H9 (cell line): Measurements from ENCODE around the gene CCNG1. TPM values are rescaled to one million over a fixed set of nuclear protein-coding genes. Genes with fewer than 3 reads are reported as not detected.
A peak's percentile ranks its signal among the peaks of the same experiment; 100 is the strongest.

Experiments used
- DNase-seq: peaks from one replicate; pipeline ENCODE4 v3.0.0-alpha.2; 2017
- H2AFZ ChIP-seq: one replicate; pipeline ENCODE4 v1.6.1; 2013; ENCODE audit warnings: mild to moderate bottlenecking, low read length, control low read depth, moderate library complexity
- H2AK5ac ChIP-seq: 2 replicates; pipeline ENCODE4 v1.6.1; 2013; ENCODE audit warnings: low read length, control low read depth, mixed read lengths; ENCODE audit not compliant: insufficient read length
- H2BK120ac ChIP-seq: one replicate; pipeline ENCODE4 v1.6.1; 2013; ENCODE audit warnings: low read depth, mild to moderate bottlenecking, low read length, control low read depth, inconsistent platforms; ENCODE audit not compliant: poor library complexity, severe bottlenecking
- H2BK12ac ChIP-seq: 2 replicates; pipeline ENCODE4 v1.6.1; 2013; ENCODE audit warnings: low read length, control low read depth, mixed read lengths, low read depth; ENCODE audit not compliant: insufficient read length
- H2BK15ac ChIP-seq: 2 replicates; pipeline ENCODE4 v1.6.1; 2013; ENCODE audit warnings: low read depth, low read length, control low read depth
- H2BK20ac ChIP-seq: one replicate; pipeline ENCODE4 v1.6.1; 2013; ENCODE audit warnings: low read depth, mild to moderate bottlenecking, low read length, control low read depth, inconsistent platforms; ENCODE audit not compliant: poor library complexity, severe bottlenecking
- H2BK5ac ChIP-seq: 2 replicates; pipeline ENCODE4 v1.6.1; 2013; ENCODE audit warnings: low read length, control low read depth, mixed read lengths; ENCODE audit not compliant: insufficient read length
- H3K14ac ChIP-seq: 2 replicates; pipeline ENCODE4 v1.6.1; 2013; ENCODE audit warnings: low read length, control low read depth; ENCODE audit not compliant: insufficient read depth
- H3K18ac ChIP-seq: 2 replicates; pipeline ENCODE4 v1.6.1; 2013; ENCODE audit warnings: low read depth, mild to moderate bottlenecking, mixed read lengths, low read length, control low read depth; ENCODE audit not compliant: insufficient read length
- H3K23ac ChIP-seq: 2 replicates; pipeline ENCODE4 v1.6.1; 2013; ENCODE audit warnings: low read length, control low read depth, mixed read lengths, low read depth; ENCODE audit not compliant: insufficient read length
- H3K23me2 ChIP-seq: 2 replicates; pipeline ENCODE4 v1.6.1; 2013; ENCODE audit warnings: low read depth, mild to moderate bottlenecking, mixed read lengths, low read length, control low read depth; ENCODE audit not compliant: insufficient read length, poor library complexity, severe bottlenecking
- H3K27ac ChIP-seq: 2 replicates; pipeline ENCODE4 v1.5.1; 2013; ENCODE audit warnings: low read length, control low read depth, mixed read lengths, low read depth; ENCODE audit not compliant: insufficient read length
- H3K27me3 ChIP-seq: 2 replicates; pipeline ENCODE4 v1.6.1; 2013; ENCODE audit warnings: low read length, control low read depth, inconsistent platforms; ENCODE audit not compliant: insufficient read depth
- H3K4ac ChIP-seq: 2 replicates; pipeline ENCODE4 v1.6.1; 2013; ENCODE audit warnings: low read depth, mild to moderate bottlenecking, control low read depth, inconsistent platforms, low read length, moderate library complexity
- H3K4me1 ChIP-seq: 2 replicates; pipeline ENCODE4 v1.6.1; 2013; ENCODE audit warnings: low read length, control low read depth, inconsistent platforms; ENCODE audit not compliant: insufficient read depth
- H3K4me2 ChIP-seq: 2 replicates; pipeline ENCODE4 v1.6.1; 2013; ENCODE audit warnings: low read length, control low read depth, mixed read lengths; ENCODE audit not compliant: insufficient read length, insufficient read depth
- H3K56ac ChIP-seq: 2 replicates; pipeline ENCODE4 v1.6.1; 2013; ENCODE audit warnings: low read depth, mild to moderate bottlenecking, mixed read lengths, low read length, control low read depth; ENCODE audit not compliant: insufficient read length
- H3K79me1 ChIP-seq: 2 replicates; pipeline ENCODE4 v1.6.1; 2013; ENCODE audit warnings: low read depth, mild to moderate bottlenecking, moderate library complexity, low read length, control low read depth, inconsistent platforms; ENCODE audit not compliant: insufficient read depth, poor library complexity, severe bottlenecking
- H3K79me2 ChIP-seq: 2 replicates; pipeline ENCODE4 v1.6.1; 2013; ENCODE audit warnings: low read length, control low read depth, inconsistent platforms; ENCODE audit not compliant: insufficient read depth
- H3K9ac ChIP-seq: 2 replicates; pipeline ENCODE4 v1.6.1; 2013; ENCODE audit warnings: low read length, control low read depth, mixed read lengths; ENCODE audit not compliant: insufficient read length; ENCODE audit errors: extremely low read depth
- H3K9me3 ChIP-seq: one replicate; pipeline ENCODE4 v1.6.1; 2013; ENCODE audit warnings: low read depth, low read length, inconsistent platforms; ENCODE audit not compliant: control insufficient read depth
- H3T11ph ChIP-seq: one replicate; pipeline ENCODE4 v1.6.1; 2013; ENCODE audit warnings: mild to moderate bottlenecking, low read length, control low read depth, inconsistent platforms
- H4K20me1 ChIP-seq: one replicate; pipeline ENCODE4 v1.6.1; 2013; ENCODE audit not compliant: control insufficient read depth, insufficient read length, insufficient read depth
- H4K5ac ChIP-seq: 2 replicates; pipeline ENCODE4 v1.6.1; 2013; ENCODE audit warnings: low read depth, mild to moderate bottlenecking, mixed read lengths, low read length, control low read depth; ENCODE audit not compliant: insufficient read length
- H4K8ac ChIP-seq: replicated peaks from 2 replicates; pipeline ENCODE4 v1.6.1; 2013; ENCODE audit warnings: low read length, control low read depth, mixed read lengths, low read depth; ENCODE audit not compliant: insufficient read length
- H4K91ac ChIP-seq: 2 replicates; pipeline ENCODE4 v1.6.1; 2013; ENCODE audit warnings: low read depth, mild to moderate bottlenecking, moderate library complexity, mixed read lengths, low read length, control low read depth; ENCODE audit not compliant: insufficient read length
- H3K27ac Mint-ChIP-seq, 3 experiments: 2 replicates in 2 of 3; 3 replicates in 1 of 3; pipeline ENCODE4 v1.8.0; 2020 to 2021; ENCODE audit warnings: mixed read lengths in 3 of 3, mild to moderate bottlenecking in 1 of 3, moderate library complexity in 1 of 3
- H3K27me3 Mint-ChIP-seq: 2 replicates; pipeline ENCODE4 v1.8.0; 2021; ENCODE audit warnings: low read depth, mild to moderate bottlenecking, moderate library complexity, mixed read lengths
- H3K36me3 Mint-ChIP-seq, 3 experiments: 2 replicates in 2 of 3; 3 replicates in 1 of 3; pipeline ENCODE4 v1.8.0; 2020 to 2021; ENCODE audit warnings: low read depth in 3 of 3, mixed read lengths in 3 of 3; ENCODE audit not compliant: insufficient read depth in 1 of 3
- H3K4me1 Mint-ChIP-seq, 2 experiments: 2 replicates each; pipeline ENCODE4 v1.8.0; 2020; ENCODE audit warnings: mixed read lengths in 2 of 2
- H3K4me3 Mint-ChIP-seq, 2 experiments: 2 replicates in 1 of 2; 3 replicates in 1 of 2; pipeline ENCODE4 v1.8.0; 2020 to 2021; ENCODE audit warnings: mild to moderate bottlenecking in 2 of 2, mixed read lengths in 2 of 2, moderate library complexity in 1 of 2
- H3K9me3 Mint-ChIP-seq, 2 experiments: 2 replicates in 1 of 2; 3 replicates in 1 of 2; pipeline ENCODE4 v1.8.0; 2020; ENCODE audit warnings: mild to moderate bottlenecking in 2 of 2, mixed read lengths in 2 of 2, moderate library complexity in 1 of 2
- WGBS: extraction: QIAGEN DNeasy Blood & Tissue Kit; methylation state at CpG from one replicate; pipeline ENCODE4 v1.1.7; 2013; ENCODE audit warnings: missing lambda C conversion rate, low lambda C conversion rate, mixed read lengths; ENCODE audit not compliant: insufficient read length; ENCODE audit errors: extremely low coverage; 5-methylcytosine and 5-hydroxymethylcytosine counted together
- long read RNA-seq: library from polyadenylated mRNA; unstranded; transcript quantifications from one replicate; pipeline ENCODE4 v2.0.0, GENCODE V29; 2020
- total RNA-seq: library from RNA; stranded (reverse); gene quantifications from 2 replicates; pipeline ENCODE4 v1.2.1, GENCODE V29; 2021
- TF ChIP-seq, protein P1 (sequence below): fragments of 200-600 bp; sonication (generic); conservative IDR thresholded peaks from 3 replicates; pipeline ENCODE4 v1.8.0; 2021; ENCODE audit warnings: antibody characterized with exemption, mild to moderate bottlenecking

The CCNG1 gene, protein sequence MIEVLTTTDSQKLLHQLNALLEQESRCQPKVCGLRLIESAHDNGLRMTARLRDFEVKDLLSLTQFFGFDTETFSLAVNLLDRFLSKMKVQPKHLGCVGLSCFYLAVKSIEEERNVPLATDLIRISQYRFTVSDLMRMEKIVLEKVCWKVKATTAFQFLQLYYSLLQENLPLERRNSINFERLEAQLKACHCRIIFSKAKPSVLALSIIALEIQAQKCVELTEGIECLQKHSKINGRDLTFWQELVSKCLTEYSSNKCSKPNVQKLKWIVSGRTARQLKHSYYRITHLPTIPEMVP
- 521 and 523 TPM in 2 replicates for total RNA-seq
- long read RNA-seq, transcript CCNG1-202 (8 exons, 2,366 nt): minor isoform, 1,786 of 4,722 reads
- long read RNA-seq, transcript CCNG1-211 (6 exons, 919 nt): minor isoform, 13 of 4,722 reads
- long read RNA-seq, transcript CCNG1-201 (7 exons, 2,458 nt): major isoform, 2,578 of 4,722 reads
- long read RNA-seq, partial matches to known transcripts: 116 of 4,722 reads
- long read RNA-seq, other reads (novel, unspliced or antisense): 227 of 4,722 reads

DNA sequence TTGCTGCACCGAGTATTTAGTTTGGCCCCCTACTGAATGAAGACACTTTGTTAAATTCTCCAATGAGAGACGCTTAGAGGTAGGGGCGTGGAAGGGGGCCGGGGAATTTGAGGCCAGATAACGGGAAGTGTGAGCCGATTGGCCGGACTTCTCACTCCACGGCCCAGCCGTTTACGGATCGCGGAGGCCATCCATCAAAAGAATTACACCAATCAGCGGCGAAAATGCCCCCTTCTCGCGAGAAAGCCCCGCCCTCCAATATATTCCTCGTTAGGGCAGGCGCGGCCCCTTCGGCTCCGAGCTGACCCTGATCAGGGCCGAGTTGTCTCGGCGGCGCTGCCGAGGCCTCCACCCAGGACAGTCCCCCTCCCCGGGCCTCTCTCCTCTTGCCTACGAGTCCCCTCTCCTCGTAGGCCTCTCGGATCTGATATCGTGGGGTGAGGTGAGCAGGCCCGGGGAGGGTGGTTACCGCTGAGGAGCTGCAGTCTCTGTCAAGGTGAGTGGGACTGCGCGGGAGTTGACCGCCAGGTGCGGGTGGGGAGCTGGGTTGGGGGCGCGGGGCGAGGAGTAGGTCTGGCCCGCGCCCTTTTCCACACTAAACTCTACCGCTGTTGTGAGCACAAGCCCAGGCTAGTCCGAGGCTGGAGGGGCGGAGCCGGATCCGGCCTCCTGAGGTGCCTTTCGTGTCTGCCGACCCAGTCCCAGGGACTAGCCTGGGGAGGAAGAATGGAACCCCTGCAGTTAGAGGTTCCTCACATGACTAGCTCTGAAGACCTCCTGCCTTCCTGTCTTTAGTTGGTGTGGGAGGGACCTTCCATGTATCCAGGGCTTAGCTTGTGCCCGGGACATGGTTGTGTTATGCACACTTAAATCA is at the start of gene CCNG1:
TSS of gene CCNG1 (plus strand) at position 287 of the 874 bp plus-strand sequence. CDS start 1,662 bp downstream, outside the sequence.
- peaks cover 29 to 44% (median 44%) of the 10 kb centered on the region in 3 experiments for H3K36me3 Mint-ChIP-seq
- peak within 1 kb of the TSS; percentile 86 for H3K18ac ChIP-seq
- H4K8ac ChIP-seq: no peak within 1 kb of the TSS
- H3T11ph ChIP-seq: no peak within 1 kb of the TSS
- WGBS: no CpG with 5 or more reads among the region's 51 CpGs
- no peak within 1 kb of the TSS for H3K23ac ChIP-seq
- H3K79me1 ChIP-seq: no peaks in the 10 kb centered on the region
- no peak within 1 kb of the TSS for H2AFZ ChIP-seq
- no peak within 1 kb of the TSS for H2AK5ac ChIP-seq
- peak within 1 kb of the TSS; percentile 93 to 95 for H3K4me3 Mint-ChIP-seq
- no peak within 1 kb of the TSS for H2BK20ac ChIP-seq
- peaks cover 3% of the 10 kb centered on the region; the same call in 1 of the 2 replicates for H3K4me1 ChIP-seq
- H2BK5ac ChIP-seq: no peak within 1 kb of the TSS
- TF ChIP-seq, protein P1, sequence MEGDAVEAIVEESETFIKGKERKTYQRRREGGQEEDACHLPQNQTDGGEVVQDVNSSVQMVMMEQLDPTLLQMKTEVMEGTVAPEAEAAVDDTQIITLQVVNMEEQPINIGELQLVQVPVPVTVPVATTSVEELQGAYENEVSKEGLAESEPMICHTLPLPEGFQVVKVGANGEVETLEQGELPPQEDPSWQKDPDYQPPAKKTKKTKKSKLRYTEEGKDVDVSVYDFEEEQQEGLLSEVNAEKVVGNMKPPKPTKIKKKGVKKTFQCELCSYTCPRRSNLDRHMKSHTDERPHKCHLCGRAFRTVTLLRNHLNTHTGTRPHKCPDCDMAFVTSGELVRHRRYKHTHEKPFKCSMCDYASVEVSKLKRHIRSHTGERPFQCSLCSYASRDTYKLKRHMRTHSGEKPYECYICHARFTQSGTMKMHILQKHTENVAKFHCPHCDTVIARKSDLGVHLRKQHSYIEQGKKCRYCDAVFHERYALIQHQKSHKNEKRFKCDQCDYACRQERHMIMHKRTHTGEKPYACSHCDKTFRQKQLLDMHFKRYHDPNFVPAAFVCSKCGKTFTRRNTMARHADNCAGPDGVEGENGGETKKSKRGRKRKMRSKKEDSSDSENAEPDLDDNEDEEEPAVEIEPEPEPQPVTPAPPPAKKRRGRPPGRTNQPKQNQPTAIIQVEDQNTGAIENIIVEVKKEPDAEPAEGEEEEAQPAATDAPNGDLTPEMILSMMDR: 0 out of 3 replicates have a peak, but pooled peaks have one; percentile 11
- peaks cover 4% of the 10 kb centered on the region for H3K23me2 ChIP-seq
- H3K27ac Mint-ChIP-seq: peak within 1 kb of the TSS; percentile 89 to 99 (median 95)
- H2BK120ac ChIP-seq: no peak within 1 kb of the TSS
- H3K14ac ChIP-seq: peak within 1 kb of the TSS; percentile 72; the same call in 1 of the 2 replicates
- H2BK15ac ChIP-seq: no peak within 1 kb of the TSS
- H3K27me3 ChIP-seq: no peaks in the 10 kb centered on the region
- H3K4me2 ChIP-seq: peak within 1 kb of the TSS; percentile 69
- H3K27me3 Mint-ChIP-seq: no peaks in the 10 kb centered on the region
- H3K56ac ChIP-seq: no peak within 1 kb of the TSS
- H3K4ac ChIP-seq: no peak within 1 kb of the TSS
- H3K79me2 ChIP-seq: peaks cover 15% of the 10 kb centered on the region
- no peaks in the 10 kb centered on the region for H3K9me3 ChIP-seq
- H4K5ac ChIP-seq: no peak within 1 kb of the TSS
- peak within 1 kb of the TSS; percentile 78 for H3K9ac ChIP-seq
- H4K20me1 ChIP-seq: no peaks in the 10 kb centered on the region
- H3K27ac ChIP-seq: no peak within 1 kb of the TSS
- no peak within 1 kb of the TSS for H2BK12ac ChIP-seq
- no peaks in the 10 kb centered on the region for H3K9me3 Mint-ChIP-seq
- peak; percentile 98 for DNase-seq
- peaks cover 43 to 45% of the 10 kb centered on the region in 2 experiments for H3K4me1 Mint-ChIP-seq
- no peak within 1 kb of the TSS for H4K91ac ChIP-seq
